GM18520 (cell line): Measurements from ENCODE around the gene PAFAH1B1.
"Not testable (repeated sequence)": the region's sequence is repeated elsewhere in the genome, so short reads cannot be mapped to it uniquely, and the experiment has no call there.

Experiments used
- ATAC-seq: cut with Tn5 transposase; IDR thresholded peaks from one replicate; pipeline ENCODE4 v1.9.1; 2021; ENCODE audit not compliant: unreplicated experiment

The PAFAH1B1 gene

GRCh38 chr17:2592971-2593820 lies at the start of gene PAFAH1B1:
Gene PAFAH1B1 (plus strand): TSS chr17:2593654. CDS start chr17:2638289, 44,635 bp downstream.
- ATAC-seq, result peak; percentile 73

GRCh38 chr17:2545393-2545792 lies 48.1 kb upstream of the PAFAH1B1 start:
- no peak for ATAC-seq

- no peak for ATAC-seq
Observed at GRCh38 chr17:2547176-2547575, 46.3 kb upstream of the PAFAH1B1 start.

- not testable (repeated sequence) for ATAC-seq
Observed at GRCh38 chr17:2548026-2548425, 45.4 kb upstream of the PAFAH1B1 start.

- ATAC-seq, result no peak
Observed at GRCh38 chr17:2549392-2550211, 43.9 kb upstream of the PAFAH1B1 start.

GRCh38 chr17:2551493-2551892 lies 42.0 kb upstream of the PAFAH1B1 start:
- no peak for ATAC-seq

GRCh38 chr17:2551928-2552327 lies 41.5 kb upstream of the PAFAH1B1 start:
- no peak for ATAC-seq

- no peak for ATAC-seq
Observed at GRCh38 chr17:2560658-2561057, 32.8 kb upstream of the PAFAH1B1 start.

- no peak for ATAC-seq
Observed at GRCh38 chr17:2562162-2562858, 31.1 kb upstream of the PAFAH1B1 start.

GRCh38 chr17:2563061-2563460 lies 30.4 kb upstream of the PAFAH1B1 start:
- ATAC-seq, result no peak

GRCh38 chr17:2563543-2563942 lies 29.9 kb upstream of the PAFAH1B1 start:
- no peak for ATAC-seq

- no peak for ATAC-seq
Observed at GRCh38 chr17:2564877-2565276, 28.6 kb upstream of the PAFAH1B1 start.

GRCh38 chr17:2566056-2566455 lies 27.4 kb upstream of the PAFAH1B1 start:
- ATAC-seq, result no peak

- ATAC-seq, result peak; percentile 70
Observed at GRCh38 chr17:2571523-2572303, 21.7 kb upstream of the PAFAH1B1 start.

- ATAC-seq, result not testable (repeated sequence)
Observed at GRCh38 chr17:2572304-2572609, 21.2 kb upstream of the PAFAH1B1 start.

- ATAC-seq, result no peak
Observed at GRCh38 chr17:2580151-2580550, 13.3 kb upstream of the PAFAH1B1 start.

GRCh38 chr17:2580661-2581060 lies 12.8 kb upstream of the PAFAH1B1 start:
- ATAC-seq, result no peak

- ATAC-seq, result no peak
Observed at GRCh38 chr17:2582493-2582892, 11.0 kb upstream of the PAFAH1B1 start.

GRCh38 chr17:2591040-2591640 lies 2.3 kb upstream of the PAFAH1B1 start:
- no peak for ATAC-seq
